Measurements from ENCODE around the gene BICDL1. TPM values are rescaled to one million over a fixed set of nuclear protein-coding genes. Genes with fewer than 3 reads are reported as not detected.

Gene BICDL1
- polyA plus RNA-seq, 1 experiment: 0.02 TPM

DNA sequence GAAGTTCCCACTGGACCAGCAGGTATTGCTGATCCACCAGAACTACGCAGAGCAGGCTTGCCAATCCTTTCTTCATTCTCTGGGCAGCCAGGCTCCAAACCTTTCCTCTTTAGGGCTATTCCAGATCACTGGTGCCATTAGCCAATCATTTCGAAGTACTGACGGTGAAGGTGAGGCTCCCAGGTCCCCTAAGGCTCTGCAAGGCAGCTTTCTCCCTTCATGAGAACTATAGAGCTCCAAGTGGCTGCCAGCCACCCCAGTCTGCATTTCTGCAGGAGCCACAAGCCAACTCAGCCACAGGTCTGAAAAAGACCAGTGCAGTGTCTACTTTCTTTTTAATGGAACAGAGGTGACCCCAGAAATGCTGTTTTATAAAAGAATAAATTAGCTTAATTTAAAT is 78.9 kb downstream of the BICDL1 start:
- Histone ChIP-seq H3K4me3 (ENCODE audit: low read depth, low read length) (no peak overlapping the region), H3K36me3 (ENCODE audit: control insufficient read depth, insufficient read depth, low read length) (no peaks in the 10 kb centered on the region), H3K27me3 (ENCODE audit: control insufficient read depth, insufficient read depth, low read length) (peaks cover 17% of the 10 kb centered on the region)
- DNase-seq (ENCODE audit: low read depth): no peak
- CTCF ChIA-PET: interaction anchor here (2.0 kb wide), 1 partner anchor 19 kb away, joined by 4 read pairs; no protein-coding TSS in a partner anchor
- TF ChIP-seq, protein P1, sequence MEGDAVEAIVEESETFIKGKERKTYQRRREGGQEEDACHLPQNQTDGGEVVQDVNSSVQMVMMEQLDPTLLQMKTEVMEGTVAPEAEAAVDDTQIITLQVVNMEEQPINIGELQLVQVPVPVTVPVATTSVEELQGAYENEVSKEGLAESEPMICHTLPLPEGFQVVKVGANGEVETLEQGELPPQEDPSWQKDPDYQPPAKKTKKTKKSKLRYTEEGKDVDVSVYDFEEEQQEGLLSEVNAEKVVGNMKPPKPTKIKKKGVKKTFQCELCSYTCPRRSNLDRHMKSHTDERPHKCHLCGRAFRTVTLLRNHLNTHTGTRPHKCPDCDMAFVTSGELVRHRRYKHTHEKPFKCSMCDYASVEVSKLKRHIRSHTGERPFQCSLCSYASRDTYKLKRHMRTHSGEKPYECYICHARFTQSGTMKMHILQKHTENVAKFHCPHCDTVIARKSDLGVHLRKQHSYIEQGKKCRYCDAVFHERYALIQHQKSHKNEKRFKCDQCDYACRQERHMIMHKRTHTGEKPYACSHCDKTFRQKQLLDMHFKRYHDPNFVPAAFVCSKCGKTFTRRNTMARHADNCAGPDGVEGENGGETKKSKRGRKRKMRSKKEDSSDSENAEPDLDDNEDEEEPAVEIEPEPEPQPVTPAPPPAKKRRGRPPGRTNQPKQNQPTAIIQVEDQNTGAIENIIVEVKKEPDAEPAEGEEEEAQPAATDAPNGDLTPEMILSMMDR (IDR thresholded peaks at IDR 0.05; ENCODE audit: insufficient read depth, low read depth, low read length): no peak
- POLR2A ChIA-PET: no interaction called here

DNA sequence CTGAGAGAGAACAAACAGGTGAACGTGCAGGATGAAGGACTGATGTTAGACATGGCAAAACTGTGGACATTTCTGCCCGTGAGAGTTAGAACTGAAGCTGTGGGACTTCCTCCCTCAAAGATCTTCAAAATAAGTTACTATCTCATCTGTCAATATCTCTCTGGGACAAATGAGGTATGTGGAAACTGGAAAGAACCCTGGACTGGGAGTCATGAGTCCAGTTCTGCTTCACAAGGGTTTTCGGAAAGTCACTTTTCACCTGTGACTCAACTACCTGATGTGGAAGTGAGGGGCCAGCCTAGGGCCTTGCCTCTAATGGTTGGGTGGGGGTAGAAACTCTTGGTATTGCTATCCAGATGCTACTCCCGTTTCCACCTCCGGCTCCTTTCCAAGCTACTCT is 80.2 kb downstream of the BICDL1 start:
- POLR2A ChIA-PET: no interaction called here
- TF ChIP-seq, protein P1 (IDR thresholded peaks at IDR 0.05; ENCODE audit: insufficient read depth, low read depth, low read length): no peak
- peaks cover 11% of the 10 kb centered on the region for H3K27me3 ChIP-seq (ENCODE audit: control insufficient read depth, insufficient read depth, low read length)
- no peak for DNase-seq (ENCODE audit: low read depth)
- no peaks in the 10 kb centered on the region for H3K36me3 ChIP-seq (ENCODE audit: control insufficient read depth, insufficient read depth, low read length)
- CTCF ChIA-PET: interaction anchor here (0.9 to 2.0 kb wide), 2 partner anchors 12 to 18 kb away, joined by 3 to 4 read pairs; no protein-coding TSS in a partner anchor
- no peak overlapping the region for H3K4me3 ChIP-seq (ENCODE audit: low read depth, low read length)

DNA sequence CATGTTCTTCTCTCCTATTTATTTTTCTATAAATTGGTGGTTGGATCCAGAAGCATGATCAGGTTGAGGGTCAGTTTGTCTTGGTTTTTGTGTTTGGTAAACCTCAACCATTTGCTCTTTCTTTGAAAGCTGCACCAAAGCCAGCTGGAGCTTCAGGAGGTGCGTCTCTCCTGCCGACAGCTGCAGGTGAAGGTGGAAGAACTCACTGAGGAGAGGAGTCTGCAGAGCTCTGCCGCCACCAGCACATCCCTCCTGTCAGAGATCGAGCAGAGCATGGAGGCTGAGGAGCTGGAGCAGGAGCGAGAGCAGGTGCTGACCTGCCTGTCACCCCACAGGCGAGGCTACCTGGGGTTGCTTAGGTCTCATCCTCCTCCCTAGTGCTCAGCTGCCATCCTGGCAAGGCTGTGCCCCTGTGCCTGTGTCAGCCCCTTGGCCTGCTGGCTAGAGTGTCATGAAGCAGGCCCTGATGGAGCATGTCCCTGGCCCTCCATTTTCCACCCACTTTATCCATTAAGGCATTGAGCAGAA is 82.5 kb downstream of the BICDL1 start:
- Histone ChIP-seq H3K4me3 (ENCODE audit: low read depth, low read length) (no peak overlapping the region), H3K36me3 (ENCODE audit: control insufficient read depth, insufficient read depth, low read length) (no peaks in the 10 kb centered on the region), H3K27me3 (ENCODE audit: control insufficient read depth, insufficient read depth, low read length) (peaks cover 7% of the 10 kb centered on the region)
- no peak for DNase-seq (ENCODE audit: low read depth)
- TF ChIP-seq, protein P1 (IDR thresholded peaks at IDR 0.05; ENCODE audit: insufficient read depth, low read depth, low read length): no peak
- POLR2A ChIA-PET: no interaction called here
- CTCF ChIA-PET: interaction anchor here (1.3 to 1.7 kb wide), 2 partner anchors 9 to 16 kb away, joined by 3 to 6 read pairs; no protein-coding TSS in a partner anchor

DNA sequence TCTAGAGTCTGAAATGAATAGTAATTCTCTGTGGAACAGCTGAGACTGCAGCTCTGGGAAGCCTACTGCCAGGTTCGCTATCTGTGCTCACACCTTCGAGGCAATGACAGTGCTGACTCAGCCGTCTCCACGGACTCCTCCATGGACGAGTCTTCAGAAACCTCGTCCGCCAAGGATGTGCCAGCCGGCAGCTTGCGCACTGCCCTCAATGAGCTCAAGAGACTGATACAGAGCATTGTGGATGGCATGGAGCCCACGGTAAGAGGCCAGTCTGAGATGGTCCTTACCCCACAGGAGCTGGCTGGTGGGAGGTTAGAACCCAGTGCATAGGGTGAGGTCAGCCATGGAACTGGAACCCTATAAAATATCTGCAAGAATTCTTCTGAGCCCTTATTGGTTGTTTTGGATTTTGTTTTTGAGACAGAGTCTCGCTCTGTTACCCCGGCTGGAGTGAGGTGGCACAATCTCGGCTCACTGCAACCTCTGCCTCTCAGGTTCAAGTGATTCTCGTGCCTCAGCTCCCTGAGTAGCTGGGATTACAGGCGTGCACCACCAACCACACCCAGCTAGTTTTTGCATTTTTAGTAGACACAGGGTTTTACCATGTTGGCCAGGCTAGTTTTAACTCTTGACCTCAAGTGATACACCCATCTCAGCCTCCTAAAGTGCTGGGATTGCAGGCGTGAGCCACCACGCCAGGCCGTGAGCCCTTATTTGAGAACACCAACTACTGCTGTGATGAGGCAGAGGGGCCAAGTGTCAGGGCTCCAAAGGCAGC is 83.6 kb downstream of the BICDL1 start:
- Histone ChIP-seq H3K36me3 (ENCODE audit: control insufficient read depth, insufficient read depth, low read length) (no peaks in the 10 kb centered on the region), H3K4me3 (ENCODE audit: low read depth, low read length) (no peak overlapping the region), H3K27me3 (ENCODE audit: control insufficient read depth, insufficient read depth, low read length) (peaks cover 7% of the 10 kb centered on the region)
- TF ChIP-seq, protein P1 (IDR thresholded peaks at IDR 0.05; ENCODE audit: insufficient read depth, low read depth, low read length): no peak
- ChIA-PET POLR2A (no interaction called here), CTCF (interaction anchor here (1.2 to 1.3 kb wide), 2 partner anchors 10 to 14 kb away, joined by 3 to 4 read pairs; no protein-coding TSS in a partner anchor)
- no peak for DNase-seq (ENCODE audit: low read depth)

DNA sequence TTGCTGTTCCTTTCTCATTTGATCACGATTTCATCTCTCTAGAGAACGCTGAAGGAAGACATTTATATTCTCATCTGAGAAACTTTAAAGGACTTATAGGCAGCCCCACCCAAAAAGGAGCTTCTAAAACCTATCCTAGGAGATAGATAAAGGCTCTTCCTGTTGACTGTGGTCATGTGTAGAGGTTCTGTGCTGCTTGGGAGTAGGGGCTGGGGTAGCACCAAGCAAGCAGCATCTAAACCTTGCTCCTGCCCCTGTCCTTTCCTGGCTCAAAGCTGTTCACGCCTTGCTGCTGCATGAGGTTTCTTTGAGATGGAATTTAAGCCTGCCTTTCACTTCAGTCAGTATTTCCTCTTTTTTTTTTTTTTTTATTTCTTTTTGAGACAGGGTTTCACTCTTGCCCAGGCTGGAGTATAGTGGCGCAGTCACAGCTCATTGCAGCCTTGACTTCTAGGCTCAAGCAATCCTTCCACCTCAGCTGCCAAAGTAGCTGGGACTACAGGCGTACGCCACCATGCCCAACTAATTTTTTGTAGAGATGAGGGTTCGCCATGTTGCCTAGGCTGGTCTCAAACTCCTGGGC is 86.1 kb downstream of the BICDL1 start:
- H3K4me3 ChIP-seq (ENCODE audit: low read depth, low read length): no peak overlapping the region
- no peaks in the 10 kb centered on the region for H3K36me3 ChIP-seq (ENCODE audit: control insufficient read depth, insufficient read depth, low read length)
- no peak for DNase-seq (ENCODE audit: low read depth)
- TF ChIP-seq, protein P1 (IDR thresholded peaks at IDR 0.05; ENCODE audit: insufficient read depth, low read depth, low read length): no peak
- ChIA-PET CTCF (no interaction called here), POLR2A (no interaction called here)
- peaks cover 6% of the 10 kb centered on the region for H3K27me3 ChIP-seq (ENCODE audit: control insufficient read depth, insufficient read depth, low read length)
